ENCODE results near the gene NR2F1.

DNA sequence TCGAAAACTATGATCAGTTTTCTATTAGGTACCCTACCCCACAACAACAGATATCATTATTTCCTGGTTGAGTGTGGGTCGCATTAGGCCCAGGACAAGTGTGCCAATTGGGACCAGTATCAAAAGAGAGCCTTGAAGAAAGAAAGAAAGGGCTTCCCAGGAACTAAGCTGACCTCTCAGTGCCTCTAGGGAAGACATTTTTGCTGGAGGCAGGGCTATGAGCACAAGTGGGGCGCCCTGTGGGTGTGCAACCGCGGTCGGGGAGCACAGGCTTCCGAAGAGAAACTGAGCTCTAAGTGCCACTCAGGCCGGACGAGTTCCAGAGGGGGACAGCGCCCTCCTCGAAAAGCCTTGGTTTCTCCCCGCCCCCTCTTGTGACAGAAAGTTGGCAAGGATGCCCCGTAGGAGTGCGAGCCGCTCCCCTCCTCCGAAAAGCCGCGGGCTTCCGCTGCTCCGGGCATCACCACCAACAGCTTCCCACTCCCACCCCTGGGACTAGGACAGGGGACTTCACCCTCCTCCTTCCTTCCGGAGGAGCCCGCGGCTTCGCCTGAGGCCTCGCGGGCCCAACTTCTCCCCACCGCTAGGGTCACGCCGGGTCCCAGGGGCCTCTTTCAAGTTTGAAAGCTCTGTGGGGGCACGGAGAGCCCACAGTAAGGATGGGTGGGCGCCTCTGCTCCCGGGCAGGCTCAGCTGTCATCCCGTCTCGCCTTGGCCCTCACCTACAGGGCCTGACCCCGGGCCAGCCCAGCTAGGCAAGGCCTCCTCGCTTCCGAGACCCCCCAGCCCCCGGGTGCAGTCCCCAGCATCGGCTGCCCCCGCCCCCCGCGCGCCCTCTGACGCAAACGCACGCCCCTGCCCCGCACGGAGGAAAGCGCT lies 4.0 kb upstream of the NR2F1 start:
- TF ChIP-seq, protein P1, sequence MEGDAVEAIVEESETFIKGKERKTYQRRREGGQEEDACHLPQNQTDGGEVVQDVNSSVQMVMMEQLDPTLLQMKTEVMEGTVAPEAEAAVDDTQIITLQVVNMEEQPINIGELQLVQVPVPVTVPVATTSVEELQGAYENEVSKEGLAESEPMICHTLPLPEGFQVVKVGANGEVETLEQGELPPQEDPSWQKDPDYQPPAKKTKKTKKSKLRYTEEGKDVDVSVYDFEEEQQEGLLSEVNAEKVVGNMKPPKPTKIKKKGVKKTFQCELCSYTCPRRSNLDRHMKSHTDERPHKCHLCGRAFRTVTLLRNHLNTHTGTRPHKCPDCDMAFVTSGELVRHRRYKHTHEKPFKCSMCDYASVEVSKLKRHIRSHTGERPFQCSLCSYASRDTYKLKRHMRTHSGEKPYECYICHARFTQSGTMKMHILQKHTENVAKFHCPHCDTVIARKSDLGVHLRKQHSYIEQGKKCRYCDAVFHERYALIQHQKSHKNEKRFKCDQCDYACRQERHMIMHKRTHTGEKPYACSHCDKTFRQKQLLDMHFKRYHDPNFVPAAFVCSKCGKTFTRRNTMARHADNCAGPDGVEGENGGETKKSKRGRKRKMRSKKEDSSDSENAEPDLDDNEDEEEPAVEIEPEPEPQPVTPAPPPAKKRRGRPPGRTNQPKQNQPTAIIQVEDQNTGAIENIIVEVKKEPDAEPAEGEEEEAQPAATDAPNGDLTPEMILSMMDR (conservative IDR thresholded peaks at IDR 0.05 in 1 of 2, IDR thresholded peaks at IDR 0.05 in 1 of 2; ENCODE audit: extremely low read depth in 1 of 2, insufficient read depth in 1 of 2, low read depth in 1 of 2, low read length in 2 of 2) = no peak
- no peak for TF ChIP-seq EZH2 (IDR thresholded peaks at IDR 0.05; ENCODE audit: borderline replicate concordance, low read length)
